Nephron (organoid): Measurements from ENCODE around the gene DHRSX.
"Not testable (repeated sequence)": the region's sequence is repeated elsewhere in the genome, so short reads cannot be mapped to it uniquely, and the experiment has no call there.

Experiments used
- H3K27ac Mint-ChIP-seq, 3 experiments: 2 replicates each; pipeline ENCODE4 v1.8.0; 2020; ENCODE audit warnings: mixed read lengths in 3 of 3, mild to moderate bottlenecking in 2 of 3, moderate library complexity in 1 of 3
- H3K27me3 Mint-ChIP-seq: 2 replicates; pipeline ENCODE4 v1.8.0; 2021; ENCODE audit warnings: low read depth, mild to moderate bottlenecking, moderate library complexity, mixed read lengths
- H3K36me3 Mint-ChIP-seq: 2 replicates; pipeline ENCODE4 v1.8.0; 2020; ENCODE audit warnings: low read depth, mixed read lengths
- H3K4me1 Mint-ChIP-seq: 2 replicates; pipeline ENCODE4 v1.8.0; 2020; ENCODE audit warnings: mixed read lengths
- H3K4me3 Mint-ChIP-seq, 3 experiments: 2 replicates each; pipeline ENCODE4 v1.8.0; 2020; ENCODE audit warnings: mild to moderate bottlenecking in 3 of 3, mixed read lengths in 3 of 3, moderate library complexity in 2 of 3
- H3K9me3 Mint-ChIP-seq: 2 replicates; pipeline ENCODE4 v1.8.0; 2020; ENCODE audit warnings: mixed read lengths
- TF ChIP-seq, protein P1 (sequence below), 3 experiments: fragments of 200-600 bp; sonication (generic); IDR thresholded peaks; one replicate each; pipeline ENCODE4 v1.5.0; 2021; ENCODE audit warnings: antibody characterized with exemption in 3 of 3; ENCODE audit not compliant: unreplicated experiment in 3 of 3

The DHRSX gene

GRCh38 chrX:2523911-2524310 lies 23.1 kb upstream of the DHRSX start:
- Mint-ChIP-seq H3K4me3 (no peak overlapping the region), H3K9me3 (peaks cover 10% of the 10 kb centered on the region), H3K36me3 (no peaks in the 10 kb centered on the region), H3K27ac (no peak overlapping the region), H3K27me3 (no peaks in the 10 kb centered on the region), H3K4me1 (no peaks in the 10 kb centered on the region)
- TF ChIP-seq, protein P1, sequence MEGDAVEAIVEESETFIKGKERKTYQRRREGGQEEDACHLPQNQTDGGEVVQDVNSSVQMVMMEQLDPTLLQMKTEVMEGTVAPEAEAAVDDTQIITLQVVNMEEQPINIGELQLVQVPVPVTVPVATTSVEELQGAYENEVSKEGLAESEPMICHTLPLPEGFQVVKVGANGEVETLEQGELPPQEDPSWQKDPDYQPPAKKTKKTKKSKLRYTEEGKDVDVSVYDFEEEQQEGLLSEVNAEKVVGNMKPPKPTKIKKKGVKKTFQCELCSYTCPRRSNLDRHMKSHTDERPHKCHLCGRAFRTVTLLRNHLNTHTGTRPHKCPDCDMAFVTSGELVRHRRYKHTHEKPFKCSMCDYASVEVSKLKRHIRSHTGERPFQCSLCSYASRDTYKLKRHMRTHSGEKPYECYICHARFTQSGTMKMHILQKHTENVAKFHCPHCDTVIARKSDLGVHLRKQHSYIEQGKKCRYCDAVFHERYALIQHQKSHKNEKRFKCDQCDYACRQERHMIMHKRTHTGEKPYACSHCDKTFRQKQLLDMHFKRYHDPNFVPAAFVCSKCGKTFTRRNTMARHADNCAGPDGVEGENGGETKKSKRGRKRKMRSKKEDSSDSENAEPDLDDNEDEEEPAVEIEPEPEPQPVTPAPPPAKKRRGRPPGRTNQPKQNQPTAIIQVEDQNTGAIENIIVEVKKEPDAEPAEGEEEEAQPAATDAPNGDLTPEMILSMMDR (IDR thresholded peaks at IDR 0.05; ENCODE audit: unreplicated experiment in 3 of 3) = no peak

GRCh38 chrX:2521927-2522386 lies 21.2 kb upstream of the DHRSX start:
- Mint-ChIP-seq H3K27me3 (peaks cover 9% of the 10 kb centered on the region), H3K36me3 (no peaks in the 10 kb centered on the region), H3K27ac (no peak overlapping the region), H3K4me3 (no peak overlapping the region), H3K4me1 (peaks cover 2% of the 10 kb centered on the region), H3K9me3 (peaks cover 6% of the 10 kb centered on the region)
- TF ChIP-seq, protein P1 (IDR thresholded peaks at IDR 0.05; ENCODE audit: unreplicated experiment in 3 of 3) = no peak

GRCh38 chrX:2521092-2521926 lies 20.5 kb upstream of the DHRSX start:
- TF ChIP-seq, protein P1 (IDR thresholded peaks at IDR 0.05; ENCODE audit: unreplicated experiment in 3 of 3) = no peak
- Mint-ChIP-seq H3K27ac (no peak overlapping the region), H3K9me3 (peaks cover 3% of the 10 kb centered on the region), H3K4me1 (peaks cover 5% of the 10 kb centered on the region), H3K36me3 (no peaks in the 10 kb centered on the region), H3K27me3 (peaks cover 9% of the 10 kb centered on the region), H3K4me3 (no peak overlapping the region)

- peaks cover 3% of the 10 kb centered on the region for H3K9me3 Mint-ChIP-seq
- TF ChIP-seq, protein P1 (IDR thresholded peaks at IDR 0.05; ENCODE audit: unreplicated experiment in 3 of 3) = no peak
- peaks cover 5% of the 10 kb centered on the region for H3K4me1 Mint-ChIP-seq
- no peak overlapping the region for H3K4me3 Mint-ChIP-seq
- no peaks in the 10 kb centered on the region for H3K36me3 Mint-ChIP-seq
- peaks cover 9% of the 10 kb centered on the region for H3K27me3 Mint-ChIP-seq
- no peak overlapping the region for H3K27ac Mint-ChIP-seq
Observed at GRCh38 chrX:2520539-2520938, 19.8 kb upstream of the DHRSX start.

GRCh38 chrX:2519638-2520037 lies 18.9 kb upstream of the DHRSX start:
- H3K4me3 Mint-ChIP-seq = not testable (repeated sequence)

GRCh38 chrX:2517055-2517454 lies 16.3 kb upstream of the DHRSX start:
- H3K27me3 Mint-ChIP-seq = peaks cover 9% of the 10 kb centered on the region
- peaks cover 9% of the 10 kb centered on the region for H3K4me1 Mint-ChIP-seq
- H3K36me3 Mint-ChIP-seq = no peaks in the 10 kb centered on the region
- H3K27ac Mint-ChIP-seq = peak overlapping the region in 1 of 3 experiments; percentile 21
- peaks cover 3% of the 10 kb centered on the region for H3K9me3 Mint-ChIP-seq
- TF ChIP-seq, protein P1 (IDR thresholded peaks at IDR 0.05; ENCODE audit: unreplicated experiment in 3 of 3) = no peak
- H3K4me3 Mint-ChIP-seq = no peak overlapping the region

More at GRCh38 chrX:2519638-2520037, 18.9 kb upstream of the DHRSX start:
- H3K4me1 Mint-ChIP-seq, H3K9me3 Mint-ChIP-seq, H3K27me3 Mint-ChIP-seq, H3K36me3 Mint-ChIP-seq, H3K27ac Mint-ChIP-seq: not testable (repeated sequence)
